ENCODE measurements around the gene CMC4.
A peak's percentile ranks its signal among the peaks of the same experiment; 100 is the strongest.

CMC4 gene

DNA sequence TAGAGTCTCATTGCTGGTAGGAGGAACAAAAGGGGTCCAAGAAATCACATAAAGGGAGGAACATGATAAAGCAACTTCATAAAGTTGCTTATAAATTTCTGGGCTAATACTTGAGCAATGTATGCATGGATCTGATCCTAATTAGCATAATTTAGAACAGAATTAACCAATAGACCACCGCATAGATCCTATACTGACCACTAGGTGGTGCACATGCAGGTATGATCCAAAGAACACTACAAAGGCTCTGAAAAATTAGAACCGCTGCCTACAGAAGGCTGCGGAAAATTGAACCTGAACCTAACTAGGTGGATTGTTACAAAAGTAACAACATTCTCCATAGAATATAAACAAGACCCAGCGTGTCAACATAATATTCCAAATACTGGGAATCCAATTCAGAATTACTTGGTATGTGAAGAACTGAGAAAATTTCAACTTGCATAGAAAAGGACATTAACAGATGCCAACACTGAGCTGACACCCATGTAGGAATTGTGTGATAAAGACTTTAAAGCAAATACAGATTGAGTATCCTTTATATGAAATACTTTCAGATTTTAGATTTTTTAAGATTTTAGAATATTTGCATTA is 23.6 kb upstream of the CMC4 start:
- peak; percentile 63 for TF ChIP-seq CTCF (conservative IDR thresholded peaks at IDR 0.05; ENCODE audit: control insufficient read depth, insufficient read depth, low read depth, low read length)
- DNase-seq (ENCODE audit: low read depth): peak; percentile 45
- no peak overlapping the region for H3K4me3 ChIP-seq (ENCODE audit: control insufficient read depth, low read depth, low read length)

DNA sequence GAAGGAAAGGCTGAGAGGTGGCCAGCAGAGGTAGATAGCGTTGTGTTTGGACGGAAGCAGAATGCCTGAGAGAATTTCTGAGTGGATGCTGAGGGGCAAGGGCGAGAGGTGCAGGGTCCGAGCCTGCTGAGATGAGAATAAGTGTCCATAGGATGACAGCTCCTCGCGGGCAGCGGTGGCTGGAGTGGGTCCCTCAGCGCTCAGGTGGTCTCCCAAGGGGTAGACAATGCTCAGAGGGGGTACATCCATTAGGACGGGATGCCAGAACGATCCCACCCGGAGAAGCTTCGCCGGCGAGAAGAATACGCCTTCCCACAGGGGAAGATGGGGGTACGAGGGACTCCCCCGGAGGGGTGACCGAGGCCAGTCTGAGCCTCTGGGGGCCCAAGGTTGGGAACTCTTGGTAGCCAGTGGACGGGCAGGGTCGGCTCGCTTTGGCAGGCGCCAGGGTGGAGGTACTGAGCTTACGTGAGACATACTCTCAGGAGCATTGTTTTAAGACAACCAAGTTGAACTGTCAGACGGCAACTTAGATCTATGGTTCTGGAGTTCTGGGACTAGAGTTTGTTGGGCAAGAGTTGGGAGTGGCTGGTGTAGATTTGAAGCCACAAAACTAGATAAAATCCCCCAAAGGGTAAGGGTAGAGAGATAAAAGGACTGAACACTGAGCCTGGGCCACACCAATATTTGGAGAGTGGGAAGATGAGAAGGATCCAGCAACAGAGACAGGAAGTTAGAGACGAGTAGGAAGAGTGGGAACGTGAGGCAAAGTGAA is 16.2 kb upstream of the CMC4 start:
- no peak for DNase-seq (ENCODE audit: low read depth)
- no peak for TF ChIP-seq CTCF (conservative IDR thresholded peaks at IDR 0.05; ENCODE audit: control insufficient read depth, insufficient read depth, low read depth, low read length)
- no peak overlapping the region for H3K4me3 ChIP-seq (ENCODE audit: control insufficient read depth, low read depth, low read length)

DNA sequence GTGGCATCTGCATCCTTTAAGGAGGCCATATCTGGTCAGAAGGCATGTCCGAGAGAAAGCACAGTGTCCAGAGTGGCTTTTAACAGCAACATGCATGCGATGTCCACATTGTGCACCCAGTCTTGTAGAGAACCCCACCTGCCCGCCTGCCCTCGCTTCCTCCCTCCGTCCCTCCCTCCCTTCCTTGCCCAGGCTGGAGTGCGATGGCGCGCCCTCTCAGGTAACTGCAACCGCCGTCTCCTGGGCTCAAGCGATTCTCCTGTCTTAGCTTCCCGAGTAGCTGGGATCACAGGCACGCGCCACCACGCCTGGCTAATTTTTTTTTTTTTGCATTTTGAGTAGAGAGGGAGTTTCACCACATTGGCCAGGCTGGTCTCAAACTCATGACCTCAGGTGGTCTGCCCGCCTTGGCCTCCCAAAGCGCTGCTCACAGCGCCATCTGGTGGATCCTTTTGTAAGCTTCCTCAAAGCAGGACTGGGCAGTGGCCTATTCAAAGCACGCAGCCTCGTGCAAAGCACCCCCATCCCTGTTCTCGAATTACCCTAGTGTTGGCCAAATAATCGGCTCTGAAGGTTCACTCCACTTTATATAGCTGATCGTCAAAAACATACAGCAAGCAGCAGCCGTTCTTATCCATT is 15.4 kb upstream of the CMC4 start:
- peak; percentile 48 for DNase-seq (ENCODE audit: low read depth)
- peak; percentile 52 for TF ChIP-seq CTCF (conservative IDR thresholded peaks at IDR 0.05; ENCODE audit: control insufficient read depth, insufficient read depth, low read depth, low read length)
- H3K4me3 ChIP-seq (ENCODE audit: control insufficient read depth, low read depth, low read length): no peak overlapping the region

DNA sequence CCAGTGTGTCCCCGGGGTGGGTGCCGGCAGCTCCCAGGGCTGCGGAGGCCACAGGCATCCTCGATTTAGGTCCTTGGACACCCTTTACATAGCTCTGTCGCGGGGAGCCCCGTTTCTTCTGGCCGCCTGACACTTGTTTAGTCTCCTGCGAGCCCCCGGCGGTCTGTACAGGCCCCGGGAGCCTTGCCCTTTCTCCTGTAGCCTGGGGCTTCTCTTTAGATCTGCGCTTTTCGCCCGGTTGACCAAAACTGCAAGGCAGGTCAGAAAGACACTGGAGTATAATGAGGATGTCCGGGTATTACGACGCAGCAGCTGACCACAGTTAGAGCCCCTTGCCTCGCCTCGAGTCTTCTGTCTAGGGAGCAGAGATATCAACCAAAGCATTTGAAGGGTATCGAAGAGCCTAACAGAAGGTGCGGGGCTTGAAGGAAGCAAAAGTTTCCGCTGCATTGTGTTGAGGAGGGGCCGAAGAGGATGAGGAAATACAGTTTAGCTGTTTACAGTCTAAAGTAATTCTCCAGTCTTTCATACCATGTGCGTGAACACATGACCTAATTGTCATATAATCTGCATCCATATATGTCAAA is 851 bp upstream of the CMC4 start:
- H3K4me3 ChIP-seq (ENCODE audit: control insufficient read depth, low read depth, low read length): peak overlapping the region; percentile 75
- TF ChIP-seq CTCF (conservative IDR thresholded peaks at IDR 0.05; ENCODE audit: control insufficient read depth, insufficient read depth, low read depth, low read length): no peak

GRCh38 chrX:155070663-155070974 is 317 bp downstream of the CMC4 start:
- no peak for TF ChIP-seq CTCF (conservative IDR thresholded peaks at IDR 0.05; ENCODE audit: control insufficient read depth, insufficient read depth, low read depth, low read length)
- H3K4me3 ChIP-seq (ENCODE audit: control insufficient read depth, low read depth, low read length): peak overlapping the region; percentile 56
- DNase-seq (ENCODE audit: low read depth): no peak

More for the DNA sequence above, 851 bp upstream of the CMC4 start:
- peak; percentile 8 for DNase-seq (ENCODE audit: low read depth)

DNA sequence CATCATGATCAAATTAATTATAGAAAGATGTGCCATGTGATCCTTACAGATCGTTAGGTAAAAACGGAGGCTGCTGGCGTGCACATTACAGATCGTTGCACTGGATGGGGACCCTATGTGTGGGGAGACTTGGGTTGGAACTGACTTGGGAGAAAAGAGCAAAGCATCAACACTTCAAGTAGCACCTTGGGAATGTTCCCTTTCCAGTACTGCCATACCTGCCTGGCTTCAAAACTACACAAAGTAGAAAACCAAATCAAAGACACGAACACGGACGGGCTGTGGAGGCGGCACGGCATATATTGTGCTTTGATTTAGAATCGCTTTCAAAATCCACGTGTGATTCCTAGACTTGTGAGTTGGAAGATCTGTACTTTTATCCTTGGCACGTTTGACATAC is 898 bp downstream of the CMC4 start:
- peak; percentile 2 for DNase-seq (ENCODE audit: low read depth)
- TF ChIP-seq CTCF (conservative IDR thresholded peaks at IDR 0.05; ENCODE audit: control insufficient read depth, insufficient read depth, low read depth, low read length): no peak
- H3K4me3 ChIP-seq (ENCODE audit: control insufficient read depth, low read depth, low read length): peak overlapping the region; percentile 56
